ENCODE measurements around the gene KCND3.

The KCND3 gene

DNA sequence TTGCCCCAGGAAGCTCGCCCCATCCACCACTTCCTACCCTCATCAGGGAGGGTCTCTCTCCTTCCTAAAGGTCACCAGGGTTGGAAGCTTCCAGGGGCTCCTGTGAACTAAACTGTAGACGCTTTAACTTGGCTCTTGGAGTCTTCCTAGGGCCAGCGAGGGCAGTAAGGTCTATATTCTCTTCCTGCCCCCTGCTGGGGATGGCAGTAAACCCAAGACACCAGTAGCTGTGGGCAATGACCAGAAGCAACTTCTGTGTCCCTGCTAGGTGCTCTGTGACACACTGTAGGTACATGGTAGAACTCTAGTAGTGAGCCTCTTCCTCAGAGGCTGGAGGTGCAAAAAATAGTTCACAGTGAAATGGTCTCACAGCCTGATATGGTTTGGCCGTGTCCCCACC is 30.0 kb downstream of the KCND3 start:
- no peak for DNase-seq (ENCODE audit: low read depth in 2 of 2)

- DNase-seq (ENCODE audit: low read depth in 2 of 2) = no peak
These were observed 30.6 kb downstream of the KCND3 start for GRCh38 chr1:111958851-111959250.

DNA sequence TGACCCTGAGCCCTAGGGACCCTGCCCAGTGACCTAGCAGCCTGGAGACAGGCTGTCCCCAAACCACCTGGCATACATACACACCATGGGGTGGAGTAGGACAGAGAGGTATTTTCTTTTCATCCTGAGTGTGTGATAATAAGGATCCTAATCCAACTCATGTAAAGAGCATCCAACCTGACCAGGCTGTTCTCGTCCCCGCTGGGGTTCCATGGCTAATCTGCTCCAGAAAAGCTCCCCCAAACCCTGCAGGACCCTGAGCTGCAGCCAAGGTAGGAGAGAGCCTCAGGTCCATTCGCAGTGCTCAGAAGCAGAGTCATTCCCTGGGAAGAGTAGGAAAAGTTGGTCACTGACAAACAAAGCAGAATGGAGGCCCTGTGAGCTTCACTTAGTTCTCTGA is 31.4 kb downstream of the KCND3 start:
- no peak for DNase-seq (ENCODE audit: low read depth in 2 of 2)

DNA sequence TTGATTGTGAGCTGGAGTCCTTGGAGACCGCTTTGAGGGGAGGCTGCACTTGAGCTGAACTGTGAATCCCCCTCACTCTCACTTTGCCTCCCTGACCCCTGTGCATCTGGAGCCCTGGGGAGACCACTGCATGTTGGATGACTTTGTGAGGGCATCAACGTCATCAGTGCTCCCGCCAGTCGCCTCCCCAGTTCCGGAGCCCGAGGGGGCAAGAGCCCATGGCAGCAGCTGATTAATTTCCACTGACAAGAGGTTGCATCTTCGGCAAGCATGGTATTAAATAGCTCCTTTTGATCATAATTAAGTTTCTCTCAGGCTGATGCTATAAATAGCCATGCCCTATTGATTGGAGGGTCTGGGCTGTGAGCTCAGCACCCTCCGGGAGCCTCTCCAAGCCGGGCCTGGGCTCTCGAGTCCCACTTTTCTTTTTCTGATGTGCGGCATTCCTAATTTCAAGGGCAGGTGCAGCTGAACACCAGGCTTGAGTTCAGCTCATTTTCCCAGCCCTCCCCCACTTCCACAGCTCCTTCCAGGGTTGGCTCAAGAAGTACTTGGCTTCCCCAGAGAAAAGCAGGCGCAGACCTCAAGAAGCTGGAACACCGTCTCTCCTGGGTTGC is 33.2 kb downstream of the KCND3 start:
- DNase-seq (ENCODE audit: low read depth in 2 of 2) = no peak

- DNase-seq (ENCODE audit: low read depth in 2 of 2) = no peak
These were observed 33.7 kb downstream of the KCND3 start for GRCh38 chr1:111955755-111956154.

DNA sequence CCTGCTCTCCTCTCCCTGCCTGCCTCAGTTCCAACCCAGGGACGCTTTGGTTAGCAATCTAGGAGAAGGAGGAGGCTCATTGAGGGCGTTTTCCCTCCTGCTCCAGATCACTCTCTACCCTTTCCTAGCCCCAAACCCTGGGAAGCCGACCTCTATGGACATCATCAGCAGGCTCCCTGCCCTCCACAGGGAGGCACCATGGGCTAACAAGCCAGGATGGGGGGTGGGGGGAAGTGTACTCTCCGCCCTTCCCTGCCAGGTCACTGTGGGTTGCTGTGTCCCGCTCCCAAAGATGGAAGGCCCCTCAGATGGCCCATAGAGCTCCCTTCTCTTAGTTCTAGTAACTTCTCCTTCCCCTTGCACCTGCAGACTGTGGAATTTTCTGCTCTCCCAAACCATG is 35.7 kb downstream of the KCND3 start:
- no peak for DNase-seq (ENCODE audit: low read depth in 2 of 2)

DNA sequence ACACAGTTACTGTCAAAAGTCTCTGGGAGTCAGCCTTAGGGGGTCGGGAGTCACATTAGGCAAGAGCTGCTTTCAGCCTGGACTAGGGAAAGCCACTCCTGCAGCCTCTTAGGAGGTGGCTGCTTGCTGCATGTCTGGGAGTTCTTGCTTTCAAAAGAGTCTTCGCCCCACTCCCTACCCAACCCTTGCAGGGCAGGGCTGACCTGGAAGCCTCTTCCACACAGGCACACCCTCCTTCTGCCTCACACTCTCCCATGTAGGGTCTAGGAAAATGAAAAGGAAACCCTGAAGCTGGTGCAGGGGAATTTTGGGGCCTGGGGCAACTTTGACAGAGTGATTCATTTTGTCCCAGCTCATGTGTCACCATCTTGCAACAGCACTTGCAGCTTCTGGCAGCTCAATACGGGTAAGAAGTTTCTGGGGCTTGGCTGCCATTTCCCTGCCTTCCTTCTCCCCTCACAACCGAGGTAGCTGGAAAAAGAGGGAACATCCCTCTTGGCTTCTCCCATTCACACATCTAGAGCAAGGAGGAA is 37.3 kb downstream of the KCND3 start:
- DNase-seq (ENCODE audit: low read depth in 2 of 2) = no peak

- no peak for DNase-seq (ENCODE audit: low read depth in 2 of 2)
These were observed 41.0 kb downstream of the KCND3 start for GRCh38 chr1:111948209-111949171.

GRCh38 chr1:111943846-111944749 is 45.4 kb downstream of the KCND3 start:
- no peak for DNase-seq (ENCODE audit: low read depth in 2 of 2)

DNA sequence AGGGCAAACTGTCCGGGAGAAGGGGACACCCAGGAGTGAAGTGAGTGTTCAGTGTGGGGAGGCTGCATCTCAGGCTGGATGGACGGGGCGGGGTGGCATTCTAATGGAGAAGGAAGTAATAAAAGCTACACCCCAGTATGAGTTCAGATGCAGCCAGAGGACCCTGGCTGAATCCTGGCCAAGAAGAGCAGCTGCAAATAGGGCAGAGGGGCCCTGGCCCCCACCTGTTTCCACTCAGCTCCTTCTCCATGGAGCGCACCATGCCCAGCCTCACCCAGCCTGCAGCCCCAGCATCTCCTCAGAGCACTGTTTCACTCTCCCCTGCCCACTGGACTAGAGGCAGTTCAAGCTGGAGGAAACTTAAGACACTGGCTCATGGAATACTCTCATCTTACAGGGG is 46.4 kb downstream of the KCND3 start:
- DNase-seq (ENCODE audit: low read depth in 2 of 2) = no peak

GRCh38 chr1:111938536-111938935 is 50.9 kb downstream of the KCND3 start:
- DNase-seq (ENCODE audit: low read depth in 2 of 2) = no peak

DNA sequence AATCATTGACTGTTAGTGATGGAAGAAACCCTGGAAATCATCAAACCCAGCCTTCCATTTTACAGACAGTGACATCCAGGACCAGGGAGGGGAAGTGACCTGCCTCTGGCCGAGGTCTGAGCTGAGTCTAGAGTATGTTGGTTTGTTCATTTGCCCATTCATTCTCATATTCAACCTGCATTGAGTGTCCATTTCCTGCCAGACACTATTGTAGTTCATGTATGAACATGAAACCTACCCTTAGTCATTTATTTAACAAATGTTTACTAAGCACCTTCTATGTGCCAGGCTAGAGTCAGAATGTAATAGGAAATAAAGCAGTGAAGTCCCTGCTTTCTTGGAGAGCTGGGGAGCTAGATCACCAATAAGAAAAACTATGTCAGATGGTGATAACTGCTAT is 51.3 kb downstream of the KCND3 start:
- no peak for DNase-seq (ENCODE audit: low read depth in 2 of 2)

DNA sequence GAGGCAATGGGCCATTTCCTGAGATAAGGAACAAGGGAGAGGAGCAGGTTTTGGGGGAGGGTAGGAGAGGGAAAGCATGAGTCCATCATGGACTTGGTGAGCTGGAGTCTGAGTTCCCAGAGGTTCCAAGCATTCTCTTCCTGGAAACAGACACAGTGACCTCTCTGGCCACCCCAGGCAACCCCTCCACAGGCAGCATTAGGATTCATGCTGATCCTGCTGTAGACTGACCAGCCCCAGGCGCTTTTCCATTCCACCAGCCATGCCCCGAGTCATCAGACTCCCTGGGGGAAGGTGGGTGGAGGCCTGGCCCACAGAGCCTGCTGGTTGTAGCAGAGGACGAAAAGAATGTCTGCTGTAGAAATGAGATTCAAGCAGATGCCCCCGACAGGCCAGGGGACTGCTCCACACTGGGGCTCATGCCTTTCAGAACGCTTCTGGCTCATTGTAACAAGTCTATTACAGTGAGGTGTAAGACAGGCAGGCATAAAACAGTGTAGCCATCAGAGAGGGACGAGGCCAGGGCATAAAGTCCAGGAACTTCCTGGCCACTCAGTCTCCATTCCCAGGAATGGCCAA is 52.2 kb downstream of the KCND3 start:
- no peak for DNase-seq (ENCODE audit: low read depth in 2 of 2)

DNA sequence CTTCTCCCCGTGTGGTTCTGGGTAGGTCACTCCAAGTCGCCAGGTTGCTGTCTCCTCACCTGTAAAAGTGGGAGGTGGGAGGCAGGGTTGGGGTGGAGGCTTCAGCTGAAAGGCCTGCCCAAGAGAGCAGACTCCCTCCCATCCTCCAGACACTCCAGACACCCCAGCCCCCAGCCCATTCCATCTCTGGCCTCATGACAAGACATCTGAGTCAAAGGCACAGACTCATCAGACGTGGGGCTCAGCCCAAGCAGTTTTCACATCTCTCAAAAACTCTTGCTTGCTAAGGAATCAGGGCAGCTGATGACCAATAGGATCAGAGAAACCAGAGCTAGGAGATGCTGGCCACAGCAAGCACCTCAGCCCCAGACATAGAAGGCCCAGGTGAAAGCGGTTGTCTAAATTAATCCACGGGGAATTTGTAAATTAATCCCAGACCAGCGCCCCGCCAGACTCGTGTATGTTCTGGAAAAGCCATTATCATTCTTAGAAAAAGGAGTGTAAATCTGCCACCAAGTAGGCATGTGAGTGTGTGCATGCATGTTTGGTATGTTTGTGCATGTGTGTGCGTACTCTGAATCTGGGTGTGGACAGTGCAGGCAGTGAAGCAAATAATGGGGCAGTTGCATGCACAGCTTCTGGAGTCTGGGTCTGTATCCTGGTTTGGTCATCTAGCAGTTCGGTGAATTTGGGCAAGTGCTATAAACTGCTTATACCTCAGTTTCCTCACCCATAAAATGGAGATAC is 55.2 kb downstream of the KCND3 start:
- DNase-seq (ENCODE audit: low read depth in 2 of 2) = no peak

GRCh38 chr1:111930356-111930755 is 59.1 kb downstream of the KCND3 start:
- no peak for DNase-seq (ENCODE audit: low read depth in 2 of 2)

DNA sequence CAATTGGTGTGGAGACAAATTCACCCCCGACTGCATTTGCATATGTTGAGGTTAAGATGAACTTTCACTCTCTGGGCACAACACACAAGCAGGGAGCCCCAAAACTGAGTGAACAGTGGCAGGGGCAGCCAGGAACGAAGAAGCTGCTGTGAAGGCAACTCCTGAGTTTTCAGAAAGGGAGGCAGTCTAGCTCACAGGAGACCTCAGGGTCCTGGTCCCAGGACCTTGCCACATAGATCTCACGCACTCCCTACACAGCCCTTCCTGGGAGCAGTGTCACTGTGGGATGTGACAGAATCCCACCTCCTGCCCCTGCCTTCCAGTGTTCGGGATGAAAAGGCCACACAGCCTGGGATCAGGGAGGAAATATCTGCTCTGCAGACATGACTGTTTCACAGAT is 60.9 kb downstream of the KCND3 start:
- no peak for DNase-seq (ENCODE audit: low read depth in 2 of 2)

DNA sequence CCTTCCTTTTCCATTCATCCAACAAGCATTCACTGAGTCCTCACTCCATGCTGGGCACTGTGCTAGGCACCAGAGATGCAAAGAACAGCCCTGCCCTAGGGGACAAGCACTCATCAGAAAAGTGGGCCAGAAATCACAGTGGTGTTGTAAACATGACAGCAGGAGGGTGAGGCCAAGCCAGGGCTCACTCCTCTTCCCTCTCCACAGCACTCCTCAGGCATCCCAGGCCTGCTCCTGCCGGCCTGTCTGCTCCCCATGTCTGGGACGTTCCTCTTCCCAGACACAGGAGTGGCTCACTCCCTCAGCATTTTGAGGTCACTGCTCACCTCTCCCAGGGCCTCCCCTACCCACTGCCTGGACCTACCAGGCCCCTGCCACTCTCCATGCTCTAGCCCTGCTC is 61.8 kb downstream of the KCND3 start:
- no peak for DNase-seq (ENCODE audit: low read depth in 2 of 2)

DNA sequence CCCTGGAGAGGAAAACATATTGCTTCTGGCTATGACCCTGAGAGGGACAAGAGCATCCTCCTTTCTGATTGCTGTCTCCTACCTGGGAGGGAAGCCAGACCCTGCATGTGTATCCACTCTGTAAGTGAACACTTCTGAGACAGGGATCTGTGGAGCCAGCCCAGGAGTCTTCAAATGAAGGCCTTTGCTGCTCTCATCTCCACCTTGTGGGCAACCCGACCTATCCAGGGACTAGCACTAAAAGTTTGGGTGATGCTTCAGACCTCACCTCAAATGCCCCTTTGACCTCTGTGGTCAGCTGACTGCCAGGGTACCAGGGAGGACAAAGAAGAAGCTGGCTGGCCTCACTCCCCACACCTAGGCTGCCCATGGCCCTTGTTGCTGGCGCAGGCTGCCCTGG is 64.7 kb downstream of the KCND3 start:
- no peak for DNase-seq (ENCODE audit: low read depth in 2 of 2)

DNA sequence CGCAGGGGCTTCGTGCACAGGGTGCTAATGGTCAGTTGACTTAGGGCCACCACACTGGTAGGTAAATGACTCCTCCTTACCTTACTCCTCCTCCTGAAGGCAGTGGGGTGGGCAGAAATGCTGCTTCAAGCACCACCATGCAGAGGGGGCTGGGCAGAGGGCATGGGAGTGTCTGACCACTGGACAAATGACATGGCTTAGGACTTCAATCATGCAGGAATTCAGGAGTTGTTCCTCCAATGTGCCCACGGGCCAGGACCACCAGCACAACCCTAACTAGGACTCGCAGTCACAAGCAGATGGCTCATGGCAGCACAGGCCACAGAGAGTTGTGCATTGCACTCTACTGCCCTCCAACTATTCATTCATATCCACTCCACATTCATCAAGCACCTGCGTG is 65.7 kb downstream of the KCND3 start:
- DNase-seq (ENCODE audit: low read depth in 2 of 2) = no peak

- DNase-seq (ENCODE audit: low read depth in 2 of 2) = no peak
These were observed 67.5 kb downstream of the KCND3 start for GRCh38 chr1:111921948-111922347.
